ENCODE results near the gene ESRRA. TPM values are rescaled to one million over a fixed set of nuclear protein-coding genes. Genes with fewer than 3 reads are reported as not detected.
A peak's percentile ranks its signal among the peaks of the same experiment; 100 is the strongest.
"Not testable (repeated sequence)": the region's sequence is repeated elsewhere in the genome, so short reads cannot be mapped to it uniquely, and the experiment has no call there.

Gene ESRRA
- total and polyA plus RNA-seq, 12 donors = 18.2 to 74.4 (median 54.5) TPM

DNA sequence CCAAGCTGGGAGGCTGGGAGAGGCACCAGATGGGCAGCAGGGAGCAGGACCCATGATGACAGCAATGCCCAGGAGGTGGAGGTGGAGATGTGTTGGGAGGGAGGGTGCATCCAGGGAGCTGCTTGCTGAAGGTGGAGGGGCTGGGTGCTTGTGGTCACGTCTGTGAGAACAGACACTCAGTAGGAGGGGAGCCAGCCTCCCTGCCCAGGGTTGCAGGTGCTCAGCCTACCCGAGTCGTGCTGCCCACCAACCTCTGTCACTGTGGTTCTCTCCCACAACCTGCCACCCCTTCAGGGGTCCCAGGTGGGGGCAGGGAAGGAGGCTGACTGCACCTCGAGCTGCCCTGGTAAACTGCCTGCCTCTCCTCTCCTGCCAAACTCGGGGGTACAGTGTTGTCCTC, 18.0 kb downstream of the ESRRA start:
- no peak for DNase-seq
- intact Hi-C loops (cut with DNase I) = no loop called here
- WGBS, 4 donors = 42 to 70% (median 67%) methylated on average over 2 to 5 of the region's 5 CpGs

DNA sequence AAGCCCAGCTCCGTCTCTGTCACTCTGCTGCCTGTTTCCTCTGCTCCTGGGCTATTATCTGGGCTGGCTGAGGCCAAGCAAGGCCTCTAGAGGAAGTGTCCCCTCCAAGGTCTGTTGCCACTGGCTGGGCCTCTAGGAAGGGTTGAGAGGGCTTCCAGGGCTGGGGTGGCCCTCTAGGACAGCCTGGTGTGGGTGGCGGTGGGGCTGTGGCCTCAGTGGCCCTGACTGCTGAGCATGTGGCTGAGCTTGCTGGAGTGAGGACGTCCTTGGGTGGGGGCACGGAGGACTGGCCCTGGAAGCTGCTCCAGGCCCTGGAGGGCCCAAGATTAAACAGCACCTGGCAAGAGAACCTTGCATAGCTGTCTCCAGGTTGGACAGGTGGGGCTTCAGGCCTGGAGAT, 18.7 kb downstream of the ESRRA start:
- H3K9me3 ChIP-seq (replicated peaks in 1 of 3); H3K4me3 ChIP-seq; H3K27me3 ChIP-seq; H3K4me1 ChIP-seq (replicated peaks in 1 of 2); intact Hi-C loops (cut with DNase I): not testable (repeated sequence)
- peak overlapping the region in 4 of 5 donors; percentile 43 to 64 (median 46) for H3K27ac ChIP-seq
- H3K36me3 ChIP-seq (replicated peaks in 1 of 2) = peaks cover 0 to 14% of the 10 kb centered on the region in 2 donors
- DNase-seq = peak in 2 of 7 donors; percentile 19 to 27
- WGBS, 4 donors = 49 to 78% (median 58%) methylated on average over 1 to 4 of the region's 4 CpGs

More for the DNA sequence above, 18.0 kb downstream of the ESRRA start:
- no peaks in the 10 kb centered on the region for H3K9me3 ChIP-seq (replicated peaks in 1 of 3)
- no peak overlapping the region for H3K4me3 ChIP-seq
- peaks cover 0 to 14% of the 10 kb centered on the region in 2 donors for H3K36me3 ChIP-seq (replicated peaks in 1 of 2)
- H3K27me3 ChIP-seq = no peaks in the 10 kb centered on the region
- H3K4me1 ChIP-seq (replicated peaks in 1 of 2) = peaks cover 10 to 11% of the 10 kb centered on the region in 2 donors
- peak overlapping the region in 2 of 5 donors; percentile 34 to 44 for H3K27ac ChIP-seq
- TF ChIP-seq, protein P1, sequence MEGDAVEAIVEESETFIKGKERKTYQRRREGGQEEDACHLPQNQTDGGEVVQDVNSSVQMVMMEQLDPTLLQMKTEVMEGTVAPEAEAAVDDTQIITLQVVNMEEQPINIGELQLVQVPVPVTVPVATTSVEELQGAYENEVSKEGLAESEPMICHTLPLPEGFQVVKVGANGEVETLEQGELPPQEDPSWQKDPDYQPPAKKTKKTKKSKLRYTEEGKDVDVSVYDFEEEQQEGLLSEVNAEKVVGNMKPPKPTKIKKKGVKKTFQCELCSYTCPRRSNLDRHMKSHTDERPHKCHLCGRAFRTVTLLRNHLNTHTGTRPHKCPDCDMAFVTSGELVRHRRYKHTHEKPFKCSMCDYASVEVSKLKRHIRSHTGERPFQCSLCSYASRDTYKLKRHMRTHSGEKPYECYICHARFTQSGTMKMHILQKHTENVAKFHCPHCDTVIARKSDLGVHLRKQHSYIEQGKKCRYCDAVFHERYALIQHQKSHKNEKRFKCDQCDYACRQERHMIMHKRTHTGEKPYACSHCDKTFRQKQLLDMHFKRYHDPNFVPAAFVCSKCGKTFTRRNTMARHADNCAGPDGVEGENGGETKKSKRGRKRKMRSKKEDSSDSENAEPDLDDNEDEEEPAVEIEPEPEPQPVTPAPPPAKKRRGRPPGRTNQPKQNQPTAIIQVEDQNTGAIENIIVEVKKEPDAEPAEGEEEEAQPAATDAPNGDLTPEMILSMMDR (IDR thresholded peaks at IDR 0.05) = no peak
- TF ChIP-seq POLR2A (IDR thresholded peaks at IDR 0.05) = no peak

DNA sequence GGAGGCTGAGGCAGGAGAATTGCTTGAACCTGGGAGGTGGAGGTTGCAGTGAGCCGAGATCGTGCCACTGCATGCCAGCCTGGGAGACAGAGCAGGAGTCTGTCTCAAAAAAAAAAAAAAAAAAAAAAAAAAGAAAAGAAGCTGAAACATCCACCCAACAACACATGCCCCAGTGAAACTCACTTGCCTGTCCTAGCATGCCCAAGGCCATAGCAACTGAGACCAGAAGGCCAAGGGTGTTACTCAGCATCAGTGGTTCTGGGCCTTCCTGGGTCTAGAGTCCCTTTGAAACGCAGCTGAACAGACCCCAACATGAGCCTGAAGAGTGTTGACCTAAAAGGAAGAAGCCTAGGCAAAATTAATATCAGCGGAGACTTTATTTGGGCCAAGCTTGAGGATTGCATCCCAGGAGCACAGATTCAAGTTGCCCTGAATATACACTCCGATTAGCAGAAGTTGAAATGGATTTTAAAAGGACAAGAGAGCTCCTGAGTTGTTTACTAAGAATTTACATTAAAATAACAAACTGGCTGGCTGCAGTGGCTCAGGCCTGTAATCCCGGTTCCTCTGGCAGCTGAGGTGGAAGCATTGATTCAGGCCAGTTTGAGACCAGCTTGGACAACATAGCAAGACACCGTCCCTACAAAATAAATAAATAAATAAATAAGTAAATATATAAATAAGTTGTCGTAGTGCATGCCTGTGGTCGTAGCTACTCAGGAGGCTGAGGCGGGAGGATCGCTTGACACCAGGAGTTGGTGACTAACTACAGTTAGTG, 19.6 kb downstream of the ESRRA start:
- intact Hi-C loops (cut with DNase I) = no loop called here
- Histone ChIP-seq H3K4me1 (replicated peaks in 1 of 2) (no peaks in the 10 kb centered on the region), H3K27me3 (no peaks in the 10 kb centered on the region), H3K36me3 (replicated peaks in 1 of 2) (peaks cover 0 to 14% of the 10 kb centered on the region in 2 donors), H3K27ac (peak overlapping the region in 2 of 5 donors; percentile 44 to 64), H3K4me3 (no peak overlapping the region), H3K9me3 (replicated peaks in 1 of 3) (no peaks in the 10 kb centered on the region)
- TF ChIP-seq, protein P1 (IDR thresholded peaks at IDR 0.05) = no peak
- no peak for TF ChIP-seq POLR2A (IDR thresholded peaks at IDR 0.05)
- WGBS, 4 donors = 75 to 82% (median 78%) methylated on average over 11 of the region's 11 CpGs
- peak in 1 of 7 donors; percentile 43 for DNase-seq

DNA sequence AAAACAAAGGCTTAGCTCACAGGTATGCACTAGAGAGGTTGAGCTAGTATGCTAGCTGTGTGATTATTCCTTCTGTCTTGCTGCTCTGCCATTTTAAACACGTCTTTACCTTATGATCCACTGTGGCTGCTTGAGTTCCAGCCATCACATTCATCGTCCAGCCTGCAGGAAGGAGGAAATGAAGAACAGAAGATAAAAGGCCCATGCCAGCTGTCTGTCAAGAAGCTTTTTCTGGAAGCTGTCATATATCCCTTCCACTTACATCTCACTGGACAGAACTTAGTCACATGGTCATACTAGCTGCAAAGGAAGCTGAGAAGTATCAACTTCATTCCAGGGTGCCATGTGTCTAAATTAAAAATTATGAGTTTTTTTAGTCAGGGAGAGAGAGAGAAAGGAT, 22.1 kb downstream of the ESRRA start:
- 86 to 90% (median 88%) methylated on average over 2 of the region's 2 CpGs for WGBS, 4 donors
- TF ChIP-seq POLR2A (IDR thresholded peaks at IDR 0.05) = no peak
- TF ChIP-seq, protein P1 (IDR thresholded peaks at IDR 0.05) = no peak
- intact Hi-C loops (cut with DNase I) = no loop called here
- H3K4me1 ChIP-seq (replicated peaks in 1 of 2) = peaks cover 8 to 14% of the 10 kb centered on the region in 2 donors
- no peak overlapping the region for H3K27ac ChIP-seq
- no peaks in the 10 kb centered on the region for H3K27me3 ChIP-seq
- H3K4me3 ChIP-seq = no peak overlapping the region
- no peak for DNase-seq
- H3K9me3 ChIP-seq (replicated peaks in 1 of 3) = no peaks in the 10 kb centered on the region
- H3K36me3 ChIP-seq (replicated peaks in 1 of 2) = peaks cover 0 to 5% of the 10 kb centered on the region in 2 donors

DNA sequence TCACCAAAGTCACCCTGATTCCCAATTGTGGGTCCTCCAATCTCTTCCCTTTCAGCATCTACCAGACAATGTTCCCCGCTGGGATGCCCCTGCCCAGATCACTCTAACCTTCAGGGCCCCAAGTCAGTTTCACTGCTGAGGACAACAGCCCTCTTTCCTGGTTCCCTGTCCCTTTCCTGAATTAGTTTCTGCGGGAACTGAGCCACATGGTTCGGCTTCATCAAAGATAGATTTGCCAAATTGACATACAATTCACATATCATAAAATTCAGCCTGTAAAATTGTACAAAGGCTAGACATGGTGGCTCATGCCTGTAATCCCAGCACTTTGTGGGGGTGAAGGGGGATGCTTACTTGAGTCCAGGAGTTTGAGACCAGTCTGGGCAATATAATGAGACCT, 22.7 kb downstream of the ESRRA start:
- intact Hi-C loops (cut with DNase I) = no loop called here
- H3K27me3 ChIP-seq = no peaks in the 10 kb centered on the region
- H3K9me3 ChIP-seq (replicated peaks in 1 of 3) = no peaks in the 10 kb centered on the region
- no peak for DNase-seq
- no peaks in the 10 kb centered on the region for H3K36me3 ChIP-seq (replicated peaks in 1 of 2)
- 92 to 97% (median 94%) methylated on average over 3 of the region's 3 CpGs for WGBS, 4 donors
- H3K4me1 ChIP-seq (replicated peaks in 1 of 2) = peaks cover 9 to 16% of the 10 kb centered on the region in 2 donors
- no peak overlapping the region for H3K27ac ChIP-seq
- H3K4me3 ChIP-seq = no peak overlapping the region
- TF ChIP-seq, protein P1 (IDR thresholded peaks at IDR 0.05) = no peak
- no peak for TF ChIP-seq POLR2A (IDR thresholded peaks at IDR 0.05)
